ENCODE results near the gene TECPR1. TPM values are rescaled to one million over a fixed set of nuclear protein-coding genes. Genes with fewer than 3 reads are reported as not detected.

The TECPR1 gene
- total RNA-seq, 1 experiment from 2014 or later = 26.4 TPM

DNA sequence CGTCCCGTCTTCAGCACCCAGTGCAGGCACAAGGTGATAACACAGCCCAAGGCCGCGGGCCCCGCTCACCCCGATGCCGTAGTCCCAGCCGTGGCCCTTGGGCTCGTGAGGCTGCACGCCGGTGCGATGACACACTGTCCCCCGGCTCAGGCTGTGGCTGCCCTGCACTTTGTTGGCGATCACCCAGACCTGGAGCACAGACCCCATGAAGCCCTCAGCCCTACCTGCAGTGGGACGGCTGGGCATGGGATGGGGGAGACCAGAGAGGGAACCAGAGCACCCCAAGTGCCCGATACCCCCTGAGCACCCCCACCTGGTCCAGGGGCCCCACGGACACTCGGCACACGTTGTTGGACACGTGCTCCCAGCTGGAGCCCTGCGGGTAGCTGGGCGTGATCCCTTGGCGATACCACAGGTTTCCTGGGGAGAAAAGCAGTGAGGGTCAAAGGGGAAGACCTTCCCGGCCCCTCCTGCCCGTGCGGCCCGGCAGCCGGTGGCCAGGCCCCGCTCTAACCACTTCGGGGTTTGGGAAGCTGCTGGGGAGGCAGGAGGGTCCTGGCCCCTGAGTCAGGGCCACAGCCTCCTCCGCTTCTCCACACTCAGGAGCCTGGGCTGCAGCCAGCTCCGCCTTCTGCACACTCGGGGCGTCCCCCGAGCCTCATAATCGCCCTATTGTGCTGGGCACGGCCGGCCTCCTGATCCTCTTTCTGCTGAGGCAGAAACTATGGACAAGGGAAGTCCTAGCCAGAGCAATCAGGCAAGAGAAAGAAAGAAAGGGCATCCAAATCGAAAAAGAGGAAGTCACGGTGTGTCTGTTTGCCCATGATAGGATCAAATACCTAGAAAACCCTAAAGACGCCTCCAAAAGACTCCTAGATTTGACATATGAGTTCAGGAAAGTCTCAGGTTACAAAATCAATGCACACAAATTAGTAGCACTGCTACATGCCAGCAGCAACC lies 34.1 kb downstream of the TECPR1 start:
- Histone ChIP-seq H3K4me3 (ENCODE audit: low read depth, low read length) (no peak overlapping the region), H3K36me3 (ENCODE audit: control insufficient read depth, insufficient read depth, low read length) (no peaks in the 10 kb centered on the region; the same call in 1 of the 2 replicates), H3K4me1 (no peaks in the 10 kb centered on the region), H3K9me3 (no peaks in the 10 kb centered on the region), H3K27me3 (replicated peaks; ENCODE audit: control insufficient read depth, insufficient read depth, low read length) (no peaks in the 10 kb centered on the region)
- no peaks in the 10 kb centered on the region for H3K9me3 Mint-ChIP-seq (ENCODE audit: unreplicated experiment)
- intact Hi-C loops (cut with micrococcal nuclease; ENCODE audit: unreplicated experiment) = no loop called here
- POLR2A ChIA-PET = no interaction called here
- H3K27ac Mint-ChIP-seq (ENCODE audit: unreplicated experiment) = no peak overlapping the region
- no peak overlapping the region for H3K4me3 Mint-ChIP-seq (ENCODE audit: unreplicated experiment)
- DNase-seq = peak in 1 of 2 experiments; percentile 32
- no TSS peak for BruUV-seq (replicated peaks)
- no peaks in the 10 kb centered on the region for H3K27me3 Mint-ChIP-seq (ENCODE audit: insufficient read depth, unreplicated experiment)
- H3K36me3 Mint-ChIP-seq (ENCODE audit: insufficient read depth, unreplicated experiment) = peaks cover 9% of the 10 kb centered on the region
- TF ChIP-seq, protein P1, sequence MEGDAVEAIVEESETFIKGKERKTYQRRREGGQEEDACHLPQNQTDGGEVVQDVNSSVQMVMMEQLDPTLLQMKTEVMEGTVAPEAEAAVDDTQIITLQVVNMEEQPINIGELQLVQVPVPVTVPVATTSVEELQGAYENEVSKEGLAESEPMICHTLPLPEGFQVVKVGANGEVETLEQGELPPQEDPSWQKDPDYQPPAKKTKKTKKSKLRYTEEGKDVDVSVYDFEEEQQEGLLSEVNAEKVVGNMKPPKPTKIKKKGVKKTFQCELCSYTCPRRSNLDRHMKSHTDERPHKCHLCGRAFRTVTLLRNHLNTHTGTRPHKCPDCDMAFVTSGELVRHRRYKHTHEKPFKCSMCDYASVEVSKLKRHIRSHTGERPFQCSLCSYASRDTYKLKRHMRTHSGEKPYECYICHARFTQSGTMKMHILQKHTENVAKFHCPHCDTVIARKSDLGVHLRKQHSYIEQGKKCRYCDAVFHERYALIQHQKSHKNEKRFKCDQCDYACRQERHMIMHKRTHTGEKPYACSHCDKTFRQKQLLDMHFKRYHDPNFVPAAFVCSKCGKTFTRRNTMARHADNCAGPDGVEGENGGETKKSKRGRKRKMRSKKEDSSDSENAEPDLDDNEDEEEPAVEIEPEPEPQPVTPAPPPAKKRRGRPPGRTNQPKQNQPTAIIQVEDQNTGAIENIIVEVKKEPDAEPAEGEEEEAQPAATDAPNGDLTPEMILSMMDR (IDR thresholded peaks at IDR 0.05; ENCODE audit: insufficient read depth in 1 of 2, low read depth in 1 of 2, low read length in 1 of 2, severe bottlenecking in 1 of 2, unreplicated experiment in 1 of 2) = no peak
- H3K4me1 Mint-ChIP-seq (ENCODE audit: low read depth, unreplicated experiment) = no peaks in the 10 kb centered on the region
- CTCF ChIA-PET = interaction anchor here (0.5 kb wide), 1 partner anchor 282 kb away, joined by 3 read pairs; no protein-coding TSS in a partner anchor

DNA sequence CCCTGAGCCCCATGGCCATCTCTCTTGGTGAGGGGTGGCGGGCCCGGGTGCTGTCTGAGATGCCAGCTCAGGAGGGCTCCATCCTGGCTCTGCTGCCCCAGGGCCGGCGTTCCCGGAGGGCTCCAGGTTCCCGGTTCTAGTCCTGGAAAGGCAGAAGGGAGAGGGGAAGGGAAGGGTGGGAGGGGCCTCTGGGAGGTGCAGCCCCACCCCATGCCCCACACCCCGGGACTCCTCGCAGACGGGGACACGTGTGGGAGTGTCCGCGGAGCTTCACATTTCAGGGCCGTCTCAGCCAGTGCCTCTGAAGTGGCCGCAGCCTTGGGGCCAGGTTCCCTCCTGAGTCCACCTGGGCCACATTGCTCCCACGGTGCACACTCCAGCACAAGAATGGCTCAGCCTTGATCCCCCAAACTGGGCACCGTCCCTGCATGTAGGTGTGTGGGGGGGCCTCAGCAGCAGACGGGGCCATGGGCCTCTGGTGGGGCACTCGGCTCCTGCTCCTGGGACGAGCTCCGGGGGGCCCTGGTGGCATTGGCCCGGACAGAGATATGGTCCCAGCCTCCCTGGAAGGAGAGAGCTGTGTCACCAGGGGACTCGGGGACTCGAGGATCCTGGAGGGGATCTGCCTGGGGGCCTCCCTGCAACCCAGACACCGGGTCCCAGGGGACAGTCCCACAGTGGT lies 35.0 kb downstream of the TECPR1 start:
- Histone ChIP-seq H3K9me3 (no peaks in the 10 kb centered on the region), H3K27me3 (replicated peaks; ENCODE audit: control insufficient read depth, insufficient read depth, low read length) (no peaks in the 10 kb centered on the region), H3K4me3 (ENCODE audit: low read depth, low read length) (no peak overlapping the region), H3K4me1 (peaks cover under 1% of the 10 kb centered on the region), H3K36me3 (ENCODE audit: control insufficient read depth, insufficient read depth, low read length) (no peaks in the 10 kb centered on the region; the same call in 1 of the 2 replicates)
- no TSS peak for BruUV-seq (replicated peaks)
- DNase-seq = peak in 1 of 2 experiments; percentile 37
- Mint-ChIP-seq H3K27me3 (ENCODE audit: insufficient read depth, unreplicated experiment) (no peaks in the 10 kb centered on the region), H3K4me3 (ENCODE audit: unreplicated experiment) (no peak overlapping the region), H3K9me3 (ENCODE audit: unreplicated experiment) (no peaks in the 10 kb centered on the region), H3K27ac (ENCODE audit: unreplicated experiment) (no peak overlapping the region), H3K36me3 (ENCODE audit: insufficient read depth, unreplicated experiment) (peaks cover 13% of the 10 kb centered on the region), H3K4me1 (ENCODE audit: low read depth, unreplicated experiment) (no peaks in the 10 kb centered on the region)
- CTCF ChIA-PET = interaction anchor here (0.5 kb wide), 1 partner anchor 283 kb away, joined by 3 read pairs; no protein-coding TSS in a partner anchor
- POLR2A ChIA-PET = no interaction called here
- TF ChIP-seq, protein P1 (IDR thresholded peaks at IDR 0.05; ENCODE audit: insufficient read depth in 1 of 2, low read depth in 1 of 2, low read length in 1 of 2, severe bottlenecking in 1 of 2, unreplicated experiment in 1 of 2) = no peak
- intact Hi-C loops (cut with micrococcal nuclease; ENCODE audit: unreplicated experiment) = no loop called here
